GM12892 (cell line): ENCODE measurements around the gene CENPO.

Experiments
- POLR2A ChIP-seq: IDR thresholded peaks from 2 replicates; pipeline ENCODE4 v1.6.1; 2011; ENCODE audit warnings: low read depth, low read length, control low read depth
- POLR2AphosphoS5 ChIP-seq: IDR thresholded peaks from 2 replicates; pipeline ENCODE4 v1.6.1; 2011; ENCODE audit warnings: low read depth, low read length, control low read depth
- TAF1 ChIP-seq: IDR thresholded peaks from 2 replicates; pipeline ENCODE4 v1.6.1; 2011; ENCODE audit warnings: low read depth, mild to moderate bottlenecking, control low read depth, low read length, borderline replicate concordance

GRCh38 chr2:24859968-24860600 lies 66.9 kb downstream of the CENPO start:
- TF ChIP-seq POLR2A = no peak
- no peak for TF ChIP-seq POLR2AphosphoS5
- no peak for TF ChIP-seq TAF1
